ENCODE results near the gene CBY3. TPM values are rescaled to one million over a fixed set of nuclear protein-coding genes. Genes with fewer than 3 reads are reported as not detected.
A peak's percentile ranks its signal among the peaks of the same experiment; 100 is the strongest.
"Not testable (repeated sequence)": the region's sequence is repeated elsewhere in the genome, so short reads cannot be mapped to it uniquely, and the experiment has no call there.

The CBY3 gene
- total RNA-seq (ENCODE audit: insufficient read depth, low replicate concordance) = not detected

GRCh38 chr5:179680780-179681401 lies at the start of gene CBY3:
TSS of gene CBY3 (minus strand) at chr5:179681034. CDS start at chr5:179680918, 116 bp downstream.
- no peak for DNase-seq (ENCODE audit: low spot score)

- DNase-seq (ENCODE audit: low spot score) = no peak
These were observed 49.5 kb upstream of the CBY3 start for GRCh38 chr5:179730356-179730755.

GRCh38 chr5:179729727-179730126 lies 48.9 kb upstream of the CBY3 start:
- DNase-seq (ENCODE audit: low spot score) = no peak

- DNase-seq (ENCODE audit: low spot score) = no peak
These were observed 48.5 kb upstream of the CBY3 start for GRCh38 chr5:179729303-179729702.

GRCh38 chr5:179727106-179727505 lies 46.3 kb upstream of the CBY3 start:
- no peak for DNase-seq (ENCODE audit: low spot score)

GRCh38 chr5:179724163-179724562 lies 43.3 kb upstream of the CBY3 start:
- DNase-seq (ENCODE audit: low spot score) = no peak

GRCh38 chr5:179720222-179720621 lies 39.4 kb upstream of the CBY3 start:
- no peak for DNase-seq (ENCODE audit: low spot score)

GRCh38 chr5:179716286-179716685 lies 35.5 kb upstream of the CBY3 start:
- DNase-seq (ENCODE audit: low spot score) = no peak

GRCh38 chr5:179700401-179700918 lies 19.6 kb upstream of the CBY3 start:
- no peak for DNase-seq (ENCODE audit: low spot score)

GRCh38 chr5:179699616-179700237 lies 18.9 kb upstream of the CBY3 start:
- DNase-seq (ENCODE audit: low spot score) = peak; percentile 25

- DNase-seq (ENCODE audit: low spot score) = no peak
These were observed 18.2 kb upstream of the CBY3 start, which contains the start of gene CANX for GRCh38 chr5:179698935-179699615. TSS of gene CANX (plus strand) at chr5:179698967. CDS start at chr5:179705682, 6,715 bp downstream.

GRCh38 chr5:179697993-179698934 lies 17.4 kb upstream of the CBY3 start:
- DNase-seq (ENCODE audit: low spot score) = peak; percentile 100

GRCh38 chr5:179697543-179697942 lies 16.7 kb upstream of the CBY3 start:
- not testable (repeated sequence) for DNase-seq (ENCODE audit: low spot score)

- DNase-seq (ENCODE audit: low spot score) = no peak
These were observed 16.3 kb upstream of the CBY3 start for GRCh38 chr5:179697108-179697507.

- DNase-seq (ENCODE audit: low spot score) = no peak
These were observed 15.8 kb upstream of the CBY3 start for GRCh38 chr5:179696603-179697002.

GRCh38 chr5:179694561-179694960 lies 13.7 kb upstream of the CBY3 start:
- DNase-seq (ENCODE audit: low spot score) = no peak

- not testable (repeated sequence) for DNase-seq (ENCODE audit: low spot score)
These were observed 8.4 kb upstream of the CBY3 start for GRCh38 chr5:179689212-179689611.

GRCh38 chr5:179680014-179680779 lies 637 bp downstream of the CBY3 start:
- no peak for DNase-seq (ENCODE audit: low spot score)

- DNase-seq (ENCODE audit: low spot score) = peak; percentile 67
These were observed 1.7 kb downstream of the CBY3 start for GRCh38 chr5:179679014-179679674.

Measured in umbilical cord (tissue), 2 donors.